Heart left ventricle (tissue), 13 donors: ENCODE results near the gene SELENOP.

Experiments
- CTCF ChIP-seq, 12 donors: fragments of 200-600 bp; sonication (generic) in 4 of 12; IDR thresholded peaks; one replicate each; pipeline versions ENCODE4 v1.5.0 to v1.8.0; 2018 to 2022; ENCODE audit warnings: antibody characterized with exemption in 12 of 12, mild to moderate bottlenecking in 5 of 12
- POLR2A ChIP-seq, 2 donors: fragments of 450-650 bp; IDR thresholded peaks; one replicate each; pipeline ENCODE4 v1.6.1; 2017; ENCODE audit warnings: antibody characterized with exemption in 2 of 2, mild to moderate bottlenecking in 2 of 2, moderate library complexity in 2 of 2
- donor health status: ischemic (EF 13 %, LVEDD 7.1; RV severe dilation, severe dysfunction).
- donor health status: DM: no; HTN: yes; CAD: no.
- donor health status: DM: no; HTN: no; CAD: no.
- donor health status: ischemic (EF 25% LVEDD 6.9; RV normal size, moderate dysfunction).
- donor health status: ischemic (EF 25% LVEDD 5.7; RV mildly dilated, moderate dysfunction).
- donor health status: ischemic (EF 35%, LVEDD 5.7; RV mildly dilated, moderate dysfunction).
- donor health status: nonischemic (EF 11% LVEDD 7.7; RV severe dilation, severe dysfunction).
- donor health status: DM: yes; HTN: yes; CAD: no.
- donor health status: PGD.
- donor health status: ischemic (EF 29% LVEDD 5.4; RV normal size, mild dysfunction).
- donor health status: nonischemic (EF 23%, LVEDD 6.1; RV moderate dilation, normal function).

GRCh38 chr5:42799668-42800114 lies 12.0 kb downstream of the SELENOP start:
- no peak for TF ChIP-seq CTCF (IDR thresholded peaks at IDR 0.05)
- TF ChIP-seq POLR2A (IDR thresholded peaks at IDR 0.05), result no peak
